Measurements from ENCODE around the gene SCAF1. TPM values are rescaled to one million over a fixed set of nuclear protein-coding genes. Genes with fewer than 3 reads are reported as not detected.

SCAF1 gene
- total and polyA plus RNA-seq, 8 donors: 24.7 to 63.8 (median 34.9) TPM

- Histone ChIP-seq H3K4me1 (peaks cover 20 to 43% of the 10 kb centered on the region in 2 donors), H3K9me3 (no peaks in the 10 kb centered on the region), H3K4me3 (peak overlapping the region in 1 of 2 donors; percentile 20), H3K27me3 (no peaks in the 10 kb centered on the region), H3K36me3 (peaks cover 0 to 53% of the 10 kb centered on the region in 2 donors), H3K27ac (peak overlapping the region; percentile 48 to 65)
- ATAC-seq (peak; percentile 36), DNase-seq (peak; percentile 89 to 98 (median 95))
- TF ChIP-seq, protein P1, sequence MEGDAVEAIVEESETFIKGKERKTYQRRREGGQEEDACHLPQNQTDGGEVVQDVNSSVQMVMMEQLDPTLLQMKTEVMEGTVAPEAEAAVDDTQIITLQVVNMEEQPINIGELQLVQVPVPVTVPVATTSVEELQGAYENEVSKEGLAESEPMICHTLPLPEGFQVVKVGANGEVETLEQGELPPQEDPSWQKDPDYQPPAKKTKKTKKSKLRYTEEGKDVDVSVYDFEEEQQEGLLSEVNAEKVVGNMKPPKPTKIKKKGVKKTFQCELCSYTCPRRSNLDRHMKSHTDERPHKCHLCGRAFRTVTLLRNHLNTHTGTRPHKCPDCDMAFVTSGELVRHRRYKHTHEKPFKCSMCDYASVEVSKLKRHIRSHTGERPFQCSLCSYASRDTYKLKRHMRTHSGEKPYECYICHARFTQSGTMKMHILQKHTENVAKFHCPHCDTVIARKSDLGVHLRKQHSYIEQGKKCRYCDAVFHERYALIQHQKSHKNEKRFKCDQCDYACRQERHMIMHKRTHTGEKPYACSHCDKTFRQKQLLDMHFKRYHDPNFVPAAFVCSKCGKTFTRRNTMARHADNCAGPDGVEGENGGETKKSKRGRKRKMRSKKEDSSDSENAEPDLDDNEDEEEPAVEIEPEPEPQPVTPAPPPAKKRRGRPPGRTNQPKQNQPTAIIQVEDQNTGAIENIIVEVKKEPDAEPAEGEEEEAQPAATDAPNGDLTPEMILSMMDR (IDR thresholded peaks at IDR 0.05): peak; percentile 99 to 100
- intact Hi-C loops (cut with DNase I): no loop called here
These were observed 38.7 kb downstream of the SCAF1 start for GRCh38 chr19:49680421-49681351.

GRCh38 chr19:49681830-49682229, 39.8 kb downstream of the SCAF1 start:
- Histone ChIP-seq H3K27me3 (no peaks in the 10 kb centered on the region), H3K27ac (no peak overlapping the region), H3K4me1 (peaks cover 15 to 38% of the 10 kb centered on the region in 2 donors), H3K9me3 (no peaks in the 10 kb centered on the region), H3K36me3 (peaks cover 0 to 65% of the 10 kb centered on the region in 2 donors), H3K4me3 (no peak overlapping the region)
- intact Hi-C loops (cut with DNase I): no loop called here
- TF ChIP-seq, protein P1 (IDR thresholded peaks at IDR 0.05): no peak
- DNase-seq (no peak), ATAC-seq (no peak)

DNA sequence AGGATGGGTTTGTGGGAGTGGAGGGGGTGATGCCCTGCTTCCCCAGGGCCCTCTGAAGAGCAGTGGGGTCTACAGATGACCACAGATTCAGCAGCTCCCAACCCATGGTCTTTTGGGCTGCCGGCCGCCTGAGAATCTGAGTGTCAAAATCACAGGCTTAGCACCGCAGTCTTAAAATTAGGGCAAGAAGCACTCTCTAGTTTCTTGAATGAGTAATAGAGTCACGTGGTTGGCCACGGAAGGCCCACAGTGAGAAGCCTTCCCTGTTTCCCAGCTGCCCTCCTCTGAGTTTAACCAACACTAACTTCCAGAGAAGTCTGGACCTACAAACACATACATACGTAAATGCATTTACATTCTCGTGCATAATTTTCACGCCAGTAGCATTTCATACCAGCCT, 40.3 kb downstream of the SCAF1 start:
- DNase-seq: no peak
- no peaks in the 10 kb centered on the region for H3K27me3 ChIP-seq
- intact Hi-C loops (cut with DNase I): no loop called here
- H3K27ac ChIP-seq: no peak overlapping the region
- peaks cover 15 to 40% of the 10 kb centered on the region in 2 donors for H3K4me1 ChIP-seq
- peaks cover 0 to 69% of the 10 kb centered on the region in 2 donors for H3K36me3 ChIP-seq
- ATAC-seq: no peak
- no peaks in the 10 kb centered on the region for H3K9me3 ChIP-seq
- no peak overlapping the region for H3K4me3 ChIP-seq
- TF ChIP-seq, protein P1 (IDR thresholded peaks at IDR 0.05): no peak

- no peak overlapping the region for H3K4me3 ChIP-seq
- H3K4me1 ChIP-seq: peaks cover 12 to 30% of the 10 kb centered on the region in 2 donors
- H3K27ac ChIP-seq: no peak overlapping the region
- H3K9me3 ChIP-seq: no peaks in the 10 kb centered on the region
- peaks cover 0 to 81% of the 10 kb centered on the region in 2 donors for H3K36me3 ChIP-seq
- ATAC-seq (no peak), DNase-seq (no peak)
- H3K27me3 ChIP-seq: peaks cover 0 to 1% of the 10 kb centered on the region in 2 donors
- intact Hi-C loops (cut with DNase I): no loop called here
- TF ChIP-seq, protein P1 (IDR thresholded peaks at IDR 0.05): no peak
These were observed 41.8 kb downstream of the SCAF1 start for GRCh38 chr19:49683814-49684250.

- intact Hi-C loops (cut with DNase I): no loop called here
These were observed 42.4 kb downstream of the SCAF1 start for GRCh38 chr19:49684251-49684982.

More at GRCh38 chr19:49684251-49684982, 42.4 kb downstream of the SCAF1 start:
- Histone ChIP-seq H3K9me3 (no peaks in the 10 kb centered on the region), H3K4me1 (peaks cover 8 to 30% of the 10 kb centered on the region in 2 donors), H3K4me3 (no peak overlapping the region), H3K27ac (no peak overlapping the region), H3K36me3 (peaks cover 0 to 81% of the 10 kb centered on the region in 2 donors), H3K27me3 (peaks cover 0 to 7% of the 10 kb centered on the region in 2 donors)
- TF ChIP-seq, protein P1 (IDR thresholded peaks at IDR 0.05): peak in 1 of 2 donors; percentile 9
- ATAC-seq (no peak), DNase-seq (peak in 1 of 4 donors; percentile 79)

Measured in left lung (tissue), 10 donors.